ENCODE data around the gene RAB40C.

GRCh38 chr16:555528-556473, 34.1 kb upstream of the RAB40C start:
- TF ChIP-seq POLR2A (IDR thresholded peaks at IDR 0.05) (no peak), CTCF (IDR thresholded peaks at IDR 0.05) (no peak)
